Pancreas (tissue), 10 donors: ENCODE measurements around the gene ECT2. TPM values are rescaled to one million over a fixed set of nuclear protein-coding genes. Genes with fewer than 3 reads are reported as not detected.
"Not testable (repeated sequence)": the region's sequence is repeated elsewhere in the genome, so short reads cannot be mapped to it uniquely, and the experiment has no call there.

Source experiments
- ATAC-seq, 4 donors: fragments of 200-7000 bp; cut with Tn5 transposase; one replicate each; pipeline versions ENCODE4 v1.8.0 to v1.9.1; 2020; ENCODE audit warnings: mild to moderate bottlenecking in 4 of 4, moderate library complexity in 4 of 4
- DNase-seq, 6 donors: peaks; one replicate each; pipeline ENCODE4 v3.0.0-alpha.2; 2020
- FAIRE-seq: peaks from 2 replicates; lab custom pipeline; 2012; peaks lifted over from hg19 to GRCh38; lab: Jason Lieb, UNC
- H3K27ac ChIP-seq, 4 donors: fragments of 200-600 bp; sonication (generic); 1 replicate in 3 of 4; 2 replicates in 1 of 4; pipeline versions ENCODE4 v1.5.0 to v1.8.0; 2020
- H3K27me3 ChIP-seq, 4 donors: fragments of 200-600 bp; one replicate each; pipeline ENCODE4 v1.8.0; 2021
- H3K36me3 ChIP-seq, 3 donors: fragments of 200-600 bp; sonication (generic) in 1 of 3; one replicate each; pipeline versions ENCODE4 v1.5.0 to v1.8.0; 2020 to 2021
- H3K4me1 ChIP-seq, 3 donors: fragments of 200-600 bp; one replicate each; pipeline ENCODE4 v1.8.0; 2021
- H3K4me3 ChIP-seq, 4 donors: fragments of 200-600 bp; sonication (generic) in 2 of 4; one replicate each; pipeline versions ENCODE4 v1.5.0 to v1.8.0; 2020 to 2021
- H3K9me3 ChIP-seq, 4 donors: fragments of 200-600 bp; one replicate each; pipeline ENCODE4 v1.8.0; 2021
- CTCF ChIP-seq, 4 donors: fragments of 200-600 bp; sonication (generic) in 3 of 4; IDR thresholded peaks; one replicate each; pipeline versions ENCODE4 v1.5.0 to v1.8.0; 2021; ENCODE audit warnings: antibody characterized with exemption in 4 of 4
- WGBS, 2 donors: extraction: QIAGEN DNeasy Blood & Tissue Kit; methylation state at CpG; one replicate each; pipeline ENCODE4 v1.1.7; 2013; 5-methylcytosine and 5-hydroxymethylcytosine counted together
- intact Hi-C, 3 donors: fragments of 100-400 bp; cut with DNase I; formaldehyde crosslinking; loops; one replicate each; pipeline versions ENCODE4 v1.11.1 to v1.14.2; 2022
- polyA plus RNA-seq, 2 donors: library from polyadenylated mRNA; stranded (reverse); fragments of 200-250 nt; gene quantifications; one replicate each; pipeline ENCODE4 v1.2.3, GENCODE V29; 2013
- total RNA-seq, 6 donors: library from RNA; stranded (reverse); fragmentation: NEBNext Ultra II Directional in 4 of 6; extraction: Animal tissue kit (Norgen Biotek cat#: 25700) in 4 of 6; gene quantifications; one replicate each; pipeline versions ENCODE4 v1.2.1 to v1.2.4, GENCODE V29; 2021 to 2023
- donor health status: healthy with polysubstance abuse.
- donor health status: DM: no; HTN: no; CAD: no; lungs with moderate emphysema.
- donor health status: DM: no; HTN: no; CAD: no.
- donor health status: control.
- donor health status: control.
- donor health status: Bipolar disorder and iron deficiency.
- donor health status: DM: yes; HTN: yes; CAD: no.
- donor health status: DM: no; HTN: no; CAD: no.
- donor health status: DM: no; HTN: no; CAD: no.
- donor health status: DM: yes; HTN: yes; CAD: no.

ECT2 gene
- total RNA-seq (1 to 10 TPM in 4 of 6 donors, under 1 TPM in 2; 0.74 to 7.0 (median 2.7) TPM), polyA plus RNA-seq (1 to 10 TPM; 1.3 to 2.0 TPM)

- Histone ChIP-seq H3K9me3 (no peaks in the 10 kb centered on the region), H3K27ac (peak within 1 kb of the TSS; percentile 51 to 81 (median 74)), H3K27me3 (no peaks in the 10 kb centered on the region), H3K4me3 (peak within 1 kb of the TSS; percentile 74 to 78 (median 75)), H3K36me3 (no peaks in the 10 kb centered on the region), H3K4me1 (peaks cover 0 to 16% (median 9%) of the 10 kb centered on the region in 3 donors)
- WGBS, 2 donors, result 0% methylated on average over 49 of the region's 49 CpGs
- intact Hi-C loops, result no loop called here
- DNase-seq (peak; percentile 95 to 99 (median 98)), ATAC-seq (peak; percentile 96 to 99 (median 98)), FAIRE-seq (peak; percentile 98)
- TF ChIP-seq CTCF (IDR thresholded peaks at IDR 0.05), result peak; percentile 55 to 77 (median 59)
These were observed at the start of gene ECT2 for GRCh38 chr3:172750368-172751174. ECT2 (plus strand) TSS chr3:172750726; CDS start chr3:172754531, 3,805 bp downstream.

- Histone ChIP-seq H3K27ac (no peak overlapping the region), H3K4me1 (peaks cover 0 to 18% (median 1%) of the 10 kb centered on the region in 3 donors), H3K36me3 (no peaks in the 10 kb centered on the region), H3K27me3 (no peaks in the 10 kb centered on the region), H3K9me3 (no peaks in the 10 kb centered on the region), H3K4me3 (no peak overlapping the region)
- intact Hi-C loops, result no loop called here
- no peak for TF ChIP-seq CTCF (IDR thresholded peaks at IDR 0.05)
- 97 to 100% methylated on average over 1 of the region's 1 CpG for WGBS, 2 donors
- ATAC-seq (no peak), DNase-seq (no peak), FAIRE-seq (no peak)
These were observed 49.5 kb upstream of the ECT2 start for GRCh38 chr3:172700936-172701455.

- Histone ChIP-seq H3K27ac (no peak overlapping the region), H3K27me3 (no peaks in the 10 kb centered on the region), H3K36me3 (no peaks in the 10 kb centered on the region), H3K9me3 (no peaks in the 10 kb centered on the region), H3K4me3 (no peak overlapping the region), H3K4me1 (peaks cover 0 to 11% (median 0%) of the 10 kb centered on the region in 3 donors)
- 94 to 96% methylated on average over 3 of the region's 3 CpGs for WGBS, 2 donors
- intact Hi-C loops, result no loop called here
- FAIRE-seq (no peak), DNase-seq (no peak), ATAC-seq (peak in 2 of 4 donors; percentile 10 to 21)
- TF ChIP-seq CTCF (IDR thresholded peaks at IDR 0.05), result no peak
These were observed 48.8 kb upstream of the ECT2 start for GRCh38 chr3:172701751-172702150.

- Histone ChIP-seq H3K27ac (no peak overlapping the region), H3K4me3 (no peak overlapping the region), H3K9me3 (no peaks in the 10 kb centered on the region), H3K36me3 (no peaks in the 10 kb centered on the region), H3K27me3 (no peaks in the 10 kb centered on the region), H3K4me1 (peaks cover 0 to 8% (median 0%) of the 10 kb centered on the region in 3 donors)
- ATAC-seq (no peak), FAIRE-seq (no peak), DNase-seq (no peak)
- WGBS, 2 donors, result 65 to 67% methylated on average over 3 of the region's 3 CpGs
- intact Hi-C loops, result no loop called here
- TF ChIP-seq CTCF (IDR thresholded peaks at IDR 0.05), result no peak
These were observed 48.3 kb upstream of the ECT2 start for GRCh38 chr3:172702256-172702655.

- H3K36me3 ChIP-seq, H3K4me1 ChIP-seq, ATAC-seq, H3K27me3 ChIP-seq, FAIRE-seq, H3K9me3 ChIP-seq, H3K4me3 ChIP-seq, H3K27ac ChIP-seq, DNase-seq, intact Hi-C loops: not testable (repeated sequence)
- WGBS, 2 donors, result 71 to 77% methylated on average over 3 of the region's 3 CpGs
These were observed 47.8 kb upstream of the ECT2 start for GRCh38 chr3:172702731-172703130.
